Mesothelial cell of epicardium (in vitro differentiated cells): ENCODE data around the gene GPR132. TPM values are rescaled to one million over a fixed set of nuclear protein-coding genes. Genes with fewer than 3 reads are reported as not detected.

Experiments
- DNase-seq, 2 experiments: peaks; one replicate each; pipeline ENCODE4 v3.0.0; 2021; ENCODE audit warnings: low spot score in 2 of 2; ENCODE audit not compliant: unreplicated experiment in 2 of 2
- H3K27ac Mint-ChIP-seq: 2 replicates; pipeline ENCODE4 v1.8.0; 2021; ENCODE audit warnings: mixed read lengths
- H3K27me3 Mint-ChIP-seq: 2 replicates; pipeline ENCODE4 v1.8.0; 2021; ENCODE audit warnings: low read depth, mixed read lengths
- H3K36me3 Mint-ChIP-seq: 2 replicates; pipeline ENCODE4 v1.8.0; 2021; ENCODE audit warnings: mixed read lengths
- H3K4me1 Mint-ChIP-seq: 2 replicates; pipeline ENCODE4 v1.8.0; 2021; ENCODE audit warnings: mixed read lengths
- H3K4me3 Mint-ChIP-seq: 2 replicates; pipeline ENCODE4 v1.8.0; 2021; ENCODE audit warnings: mild to moderate bottlenecking, moderate library complexity, mixed read lengths
- H3K9me3 Mint-ChIP-seq: 2 replicates; pipeline ENCODE4 v1.8.0; 2021; ENCODE audit warnings: mixed read lengths
- CTCF ChIP-seq: fragments of 200-600 bp; sonication (generic); IDR thresholded peaks from one replicate; pipeline ENCODE4 v1.5.0; 2021; ENCODE audit warnings: antibody characterized with exemption; ENCODE audit not compliant: unreplicated experiment
- total RNA-seq: library from RNA; stranded (reverse); gene quantifications from 3 replicates; pipeline ENCODE4 v1.2.1, GENCODE V29; 2021

GPR132 gene
- total RNA-seq, 1 donor from 2014 or later = 1.6 TPM

GRCh38 chr14:105071326-105071725 lies 6.1 kb upstream of the GPR132 start:
- H3K4me1 Mint-ChIP-seq = peaks cover 7% of the 10 kb centered on the region
- no peaks in the 10 kb centered on the region for H3K36me3 Mint-ChIP-seq
- DNase-seq = no peak
- H3K27me3 Mint-ChIP-seq = peaks cover 14% of the 10 kb centered on the region
- H3K9me3 Mint-ChIP-seq = no peaks in the 10 kb centered on the region
- H3K27ac Mint-ChIP-seq = no peak overlapping the region
- no peak for TF ChIP-seq CTCF
- H3K4me3 Mint-ChIP-seq = no peak overlapping the region

DNA sequence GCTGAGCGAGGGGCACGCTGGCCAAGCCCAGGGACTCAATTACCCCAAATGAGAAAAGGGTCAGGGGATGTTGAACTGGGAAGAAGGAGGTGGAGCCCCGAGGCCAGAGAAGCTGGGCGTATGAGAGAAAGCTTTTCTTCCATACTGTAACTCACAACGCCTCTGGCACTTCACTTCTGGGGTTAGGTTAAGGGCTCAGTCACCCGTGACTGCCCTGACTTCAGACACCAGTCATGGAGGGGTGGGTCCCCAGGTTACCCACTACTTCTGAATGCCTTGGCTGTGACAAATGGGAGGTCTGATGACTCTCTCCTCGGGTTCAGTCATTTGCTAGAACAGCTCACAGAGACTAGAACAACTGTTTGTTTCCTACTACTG lies 5.5 kb upstream of the GPR132 start:
- no peak overlapping the region for H3K4me3 Mint-ChIP-seq
- TF ChIP-seq CTCF = no peak
- no peak overlapping the region for H3K27ac Mint-ChIP-seq
- H3K36me3 Mint-ChIP-seq = no peaks in the 10 kb centered on the region
- H3K27me3 Mint-ChIP-seq = peaks cover 14% of the 10 kb centered on the region
- no peaks in the 10 kb centered on the region for H3K9me3 Mint-ChIP-seq
- peaks cover 5% of the 10 kb centered on the region for H3K4me1 Mint-ChIP-seq
- no peak for DNase-seq

GRCh38 chr14:105069871-105070759 lies 4.9 kb upstream of the GPR132 start:
- Mint-ChIP-seq H3K9me3 (no peaks in the 10 kb centered on the region), H3K27ac (no peak overlapping the region), H3K27me3 (peaks cover 14% of the 10 kb centered on the region), H3K36me3 (no peaks in the 10 kb centered on the region), H3K4me1 (peaks cover under 1% of the 10 kb centered on the region), H3K4me3 (no peak overlapping the region)
- TF ChIP-seq CTCF = no peak
- DNase-seq = no peak

GRCh38 chr14:105069522-105069870 lies 4.3 kb upstream of the GPR132 start:
- Mint-ChIP-seq H3K36me3 (no peaks in the 10 kb centered on the region), H3K4me3 (no peak overlapping the region), H3K4me1 (peaks cover 4% of the 10 kb centered on the region), H3K27me3 (peaks cover 14% of the 10 kb centered on the region), H3K27ac (no peak overlapping the region), H3K9me3 (no peaks in the 10 kb centered on the region)
- DNase-seq = peak in 1 of 2 experiments; percentile 14
- no peak for TF ChIP-seq CTCF

- no peak overlapping the region for H3K27ac Mint-ChIP-seq
- peaks cover 4% of the 10 kb centered on the region for H3K4me1 Mint-ChIP-seq
- no peak overlapping the region for H3K4me3 Mint-ChIP-seq
- H3K9me3 Mint-ChIP-seq = no peaks in the 10 kb centered on the region
- TF ChIP-seq CTCF = no peak
- peaks cover 14% of the 10 kb centered on the region for H3K27me3 Mint-ChIP-seq
- H3K36me3 Mint-ChIP-seq = no peaks in the 10 kb centered on the region
- no peak for DNase-seq
Observed at GRCh38 chr14:105068818-105069217, 3.6 kb upstream of the GPR132 start.
